ENCODE results near the gene MCRIP2.

- TF ChIP-seq CTCF (IDR thresholded peaks at IDR 0.05), result no peak
- TF ChIP-seq POLR2A (IDR thresholded peaks at IDR 0.05), result no peak
Measured at GRCh38 chr16:659618-660017, 18.0 kb downstream of the MCRIP2 start.

Data from right lobe of liver (tissue), 4 donors.